Measurements from ENCODE around the gene CBR4. TPM values are rescaled to one million over a fixed set of nuclear protein-coding genes. Genes with fewer than 3 reads are reported as not detected.
"Not testable (repeated sequence)": the region's sequence is repeated elsewhere in the genome, so short reads cannot be mapped to it uniquely, and the experiment has no call there.

CBR4 gene
- total RNA-seq, 1 experiment from 2014 or later, result 14.4 TPM

DNA sequence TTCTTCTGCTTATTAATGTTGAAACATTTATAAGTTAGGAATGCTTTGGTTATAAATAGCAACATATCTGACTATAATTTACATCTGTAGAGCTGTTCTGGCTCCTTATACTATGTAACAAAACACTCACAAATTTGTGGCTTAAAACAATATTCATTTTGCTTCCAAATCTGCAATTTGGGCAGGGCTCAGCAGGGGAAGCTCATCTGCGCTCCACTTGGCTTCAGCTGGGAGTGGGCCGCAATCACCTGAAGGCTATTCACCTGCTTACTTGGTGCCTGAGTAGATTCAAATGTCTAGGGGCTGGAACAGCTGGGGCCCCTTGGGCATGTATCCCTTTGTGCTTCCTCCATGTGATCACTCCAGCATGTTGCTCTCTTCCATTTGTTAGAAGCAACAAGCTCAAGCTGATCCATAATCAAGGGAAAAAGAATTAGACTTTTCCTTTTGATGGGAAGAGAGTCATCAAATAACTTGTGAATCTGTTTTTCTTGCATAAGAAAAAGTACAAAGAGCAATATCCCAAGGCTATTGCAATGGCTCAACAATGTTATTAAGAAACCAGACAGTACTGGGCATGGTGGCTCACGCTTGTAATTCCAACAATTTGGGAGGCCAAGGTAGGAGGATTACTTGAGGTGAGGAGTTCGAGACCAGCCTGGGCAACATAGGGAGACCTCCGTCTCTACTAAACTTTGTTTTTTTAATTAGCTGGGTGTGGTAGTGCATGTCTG lies 34.8 kb upstream of the CBR4 start:
- H3K9me3 ChIP-seq (replicated peaks), result no peaks in the 10 kb centered on the region
- DNase-seq (ENCODE audit: low read depth in 1 of 2, low spot score in 2 of 2), result no peak
- no peak overlapping the region for H3K27ac ChIP-seq
- no peak overlapping the region for H3K4me3 ChIP-seq
- no peaks in the 10 kb centered on the region for H3K27me3 ChIP-seq (replicated peaks)
- no peaks in the 10 kb centered on the region for H3K4me1 ChIP-seq (replicated peaks)
- no peaks in the 10 kb centered on the region for H3K36me3 ChIP-seq

GRCh38 chr4:169042608-169043007 lies 32.6 kb upstream of the CBR4 start:
- DNase-seq (ENCODE audit: low read depth in 1 of 2, low spot score in 2 of 2), result no peak
- no peaks in the 10 kb centered on the region for H3K9me3 ChIP-seq (replicated peaks)
- no peak overlapping the region for H3K4me3 ChIP-seq
- H3K4me1 ChIP-seq (replicated peaks), result no peaks in the 10 kb centered on the region
- H3K27me3 ChIP-seq (replicated peaks), result no peaks in the 10 kb centered on the region
- no peak overlapping the region for H3K27ac ChIP-seq
- H3K36me3 ChIP-seq, result no peaks in the 10 kb centered on the region

DNA sequence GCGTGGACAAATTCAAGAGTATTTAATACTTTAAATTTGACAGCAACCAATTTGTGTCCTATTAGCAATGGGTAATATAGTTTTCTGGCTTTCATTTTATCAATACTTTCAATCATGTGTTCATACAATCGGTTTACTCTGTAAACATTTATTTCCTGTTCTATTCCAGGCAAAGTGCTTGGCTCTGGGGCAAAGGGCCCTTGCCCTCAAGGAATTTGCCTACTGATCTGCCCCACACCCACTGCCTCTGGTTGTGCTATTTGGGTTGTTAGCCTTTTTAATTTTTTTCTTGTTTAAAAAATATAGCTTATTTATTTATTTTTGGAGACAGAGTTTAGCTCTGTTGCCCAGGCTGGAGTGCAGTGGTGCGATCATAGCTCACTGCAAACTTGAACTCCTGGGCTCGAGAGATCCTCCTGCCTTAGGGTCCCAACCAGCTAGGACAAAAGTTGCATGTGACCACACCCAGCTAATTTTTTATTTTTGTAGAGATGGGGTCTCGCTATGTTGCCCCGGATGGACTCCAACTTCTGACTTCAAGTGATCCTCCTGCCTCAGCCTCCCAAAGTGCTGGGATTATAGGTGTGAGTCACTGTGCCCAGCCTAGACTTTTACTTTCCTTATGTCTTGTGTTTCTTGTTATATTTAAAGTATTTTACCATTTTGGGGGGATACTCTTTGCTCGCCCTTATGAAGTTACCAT lies 30.7 kb upstream of the CBR4 start:
- no peaks in the 10 kb centered on the region for H3K36me3 ChIP-seq
- no peak overlapping the region for H3K27ac ChIP-seq
- no peaks in the 10 kb centered on the region for H3K27me3 ChIP-seq (replicated peaks)
- DNase-seq (ENCODE audit: low read depth in 1 of 2, low spot score in 2 of 2), result no peak
- H3K4me1 ChIP-seq (replicated peaks), result no peaks in the 10 kb centered on the region
- H3K4me3 ChIP-seq, result no peak overlapping the region
- no peaks in the 10 kb centered on the region for H3K9me3 ChIP-seq (replicated peaks)

DNA sequence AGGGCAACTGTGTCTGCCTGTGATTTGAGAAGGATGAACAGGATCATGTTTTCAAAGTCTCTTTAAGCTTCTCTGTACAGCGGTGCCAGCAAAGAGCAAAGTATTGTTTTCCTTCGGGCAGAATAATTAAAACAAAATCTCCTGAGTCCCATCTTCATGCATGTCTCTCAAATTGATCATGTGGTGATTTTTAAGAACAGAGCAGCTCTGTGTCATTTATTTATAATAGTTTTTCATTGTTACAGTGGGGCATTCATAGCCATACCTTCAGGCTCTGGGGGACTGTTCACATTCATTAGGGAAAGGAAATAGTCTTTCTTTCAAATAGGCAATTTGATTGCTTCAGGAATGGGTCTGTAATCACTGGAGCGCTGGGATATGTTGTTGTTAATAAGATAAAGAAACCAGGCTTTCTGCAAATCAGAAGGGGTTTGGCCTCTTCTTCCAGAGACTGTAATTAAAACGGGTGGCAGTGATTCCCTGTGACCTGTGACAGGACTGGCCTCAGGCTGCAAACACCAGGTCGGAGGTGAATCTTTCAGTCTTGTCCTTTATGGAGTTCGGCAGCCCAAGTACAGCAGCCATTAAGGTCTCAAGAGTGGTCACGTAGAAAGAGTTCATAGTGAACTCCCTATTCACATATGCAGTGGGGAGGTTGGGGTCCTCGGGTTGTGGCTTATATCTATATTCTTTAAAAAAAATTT lies 29.3 kb upstream of the CBR4 start:
- H3K27me3 ChIP-seq (replicated peaks), result no peaks in the 10 kb centered on the region
- no peak overlapping the region for H3K27ac ChIP-seq
- no peak overlapping the region for H3K4me3 ChIP-seq
- DNase-seq (ENCODE audit: low read depth in 1 of 2, low spot score in 2 of 2), result no peak
- H3K36me3 ChIP-seq, result no peaks in the 10 kb centered on the region
- H3K9me3 ChIP-seq (replicated peaks), result no peaks in the 10 kb centered on the region
- H3K4me1 ChIP-seq (replicated peaks), result no peaks in the 10 kb centered on the region

- Histone ChIP-seq H3K36me3 (no peaks in the 10 kb centered on the region), H3K4me3 (no peak overlapping the region), H3K4me1 (replicated peaks) (no peaks in the 10 kb centered on the region), H3K27ac (no peak overlapping the region), H3K27me3 (replicated peaks) (no peaks in the 10 kb centered on the region), H3K9me3 (replicated peaks) (no peaks in the 10 kb centered on the region)
- DNase-seq (ENCODE audit: low read depth in 1 of 2, low spot score in 2 of 2), result no peak
Measured at GRCh38 chr4:169037506-169037905, 27.5 kb upstream of the CBR4 start.

DNA sequence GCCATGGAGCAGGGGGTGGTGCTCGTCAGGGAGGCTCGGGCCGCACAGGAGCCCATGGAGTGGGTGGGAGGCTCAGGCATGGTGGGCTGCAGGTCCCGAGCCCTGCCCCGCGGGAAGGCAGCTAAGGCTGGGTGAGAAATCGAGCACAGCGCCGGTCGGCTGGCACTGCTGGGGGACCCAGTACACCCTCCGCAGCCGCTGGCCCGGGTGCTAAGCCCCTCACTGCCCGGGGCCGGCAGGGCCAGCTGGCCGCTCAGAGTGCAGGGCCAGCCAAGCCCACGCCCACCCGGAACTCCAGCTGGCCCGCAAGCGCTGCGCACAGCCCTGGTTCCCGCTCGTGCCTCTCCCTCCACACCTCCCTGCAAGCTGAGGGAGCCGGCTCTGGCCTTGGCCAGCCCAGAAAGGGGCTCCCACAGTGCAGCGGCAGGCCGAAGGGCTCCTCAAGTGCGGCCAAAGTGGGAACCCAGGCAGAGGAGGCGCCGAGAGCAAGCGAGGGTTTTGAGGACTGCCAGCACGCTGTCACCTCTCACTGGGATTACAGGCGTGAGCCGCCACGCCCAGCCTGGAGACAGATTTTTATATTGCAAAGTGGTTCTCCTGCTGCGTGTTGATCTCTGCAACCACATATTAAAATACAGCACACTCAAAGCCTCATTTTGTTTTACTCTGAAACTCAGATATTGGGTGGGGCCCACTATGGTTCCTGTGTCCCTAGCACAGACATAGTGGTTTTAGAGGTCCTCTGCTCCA lies 26.0 kb upstream of the CBR4 start:
- not testable (repeated sequence) for H3K4me3 ChIP-seq; H3K4me1 ChIP-seq (replicated peaks); H3K9me3 ChIP-seq (replicated peaks); H3K27ac ChIP-seq; H3K36me3 ChIP-seq; H3K27me3 ChIP-seq (replicated peaks); DNase-seq (ENCODE audit: low read depth in 1 of 2, low spot score in 2 of 2)

DNA sequence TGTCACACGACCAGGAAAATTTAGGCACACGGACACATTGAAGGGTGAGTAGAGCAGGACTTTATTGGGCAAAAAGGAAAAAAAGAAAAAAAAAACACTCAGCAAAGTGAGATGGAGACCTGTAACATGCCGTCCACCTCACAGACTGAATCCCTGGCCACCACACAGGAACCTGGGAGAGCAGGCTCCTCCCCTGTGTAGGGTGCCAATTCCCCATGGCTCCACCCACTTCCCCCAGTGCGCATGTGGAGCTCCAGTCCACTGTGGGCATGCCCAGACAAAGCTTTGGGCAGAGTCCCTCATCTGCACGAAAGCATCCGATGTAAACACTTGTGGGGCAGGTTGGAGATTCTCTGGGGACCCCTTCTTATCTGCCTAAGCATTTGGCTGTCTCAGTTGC lies 23.6 kb upstream of the CBR4 start:
- H3K4me3 ChIP-seq, result no peak overlapping the region
- H3K27ac ChIP-seq, result no peak overlapping the region
- peaks cover 10% of the 10 kb centered on the region for H3K4me1 ChIP-seq (replicated peaks)
- no peaks in the 10 kb centered on the region for H3K9me3 ChIP-seq (replicated peaks)
- DNase-seq (ENCODE audit: low read depth in 1 of 2, low spot score in 2 of 2), result no peak
- no peaks in the 10 kb centered on the region for H3K27me3 ChIP-seq (replicated peaks)
- no peaks in the 10 kb centered on the region for H3K36me3 ChIP-seq

DNA sequence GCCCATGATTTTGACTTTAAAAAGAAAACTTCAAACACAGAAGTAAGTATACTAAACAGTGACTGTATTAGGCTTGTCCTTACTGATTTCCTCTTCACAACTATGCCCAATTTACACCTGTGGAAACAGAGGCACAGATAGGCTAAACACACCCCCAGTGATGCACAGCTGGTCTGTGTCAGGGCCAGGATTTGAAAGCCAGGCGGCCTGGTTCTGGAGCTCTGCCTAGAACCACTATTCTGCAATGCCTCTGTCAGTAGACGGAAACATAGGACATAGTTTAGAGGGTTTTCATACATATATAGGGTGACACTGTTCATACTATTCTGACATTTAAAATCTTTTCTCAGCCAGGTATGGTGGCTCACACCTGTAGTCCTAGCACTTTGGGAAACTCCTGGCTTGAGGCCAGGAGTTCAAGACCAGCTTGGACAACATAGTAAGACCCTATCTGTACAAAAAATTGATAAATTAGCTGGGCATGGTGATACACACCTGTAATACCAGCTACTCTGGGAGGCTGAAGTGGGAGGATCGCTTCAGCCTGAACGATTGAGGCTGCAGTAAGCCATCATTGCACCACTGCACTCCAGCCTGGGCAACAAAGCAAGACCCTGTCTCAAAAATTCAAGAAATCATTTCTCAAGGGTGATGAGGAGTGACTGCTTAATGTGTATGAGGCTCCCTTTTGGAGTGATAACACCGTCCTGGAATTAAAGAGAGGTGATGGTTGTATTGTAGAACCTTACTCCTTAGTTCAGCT lies 23.0 kb upstream of the CBR4 start:
- Histone ChIP-seq H3K4me1 (replicated peaks) (peaks cover 10% of the 10 kb centered on the region), H3K27ac (no peak overlapping the region), H3K27me3 (replicated peaks) (no peaks in the 10 kb centered on the region), H3K4me3 (no peak overlapping the region), H3K36me3 (no peaks in the 10 kb centered on the region), H3K9me3 (replicated peaks) (no peaks in the 10 kb centered on the region)
- DNase-seq (ENCODE audit: low read depth in 1 of 2, low spot score in 2 of 2), result no peak

GRCh38 chr4:169032194-169032593 lies 22.1 kb upstream of the CBR4 start:
- Histone ChIP-seq H3K9me3 (replicated peaks) (no peaks in the 10 kb centered on the region), H3K27me3 (replicated peaks) (no peaks in the 10 kb centered on the region), H3K4me3 (no peak overlapping the region), H3K4me1 (replicated peaks) (peaks cover 10% of the 10 kb centered on the region), H3K36me3 (no peaks in the 10 kb centered on the region), H3K27ac (no peak overlapping the region)
- no peak for DNase-seq (ENCODE audit: low read depth in 1 of 2, low spot score in 2 of 2)

DNA sequence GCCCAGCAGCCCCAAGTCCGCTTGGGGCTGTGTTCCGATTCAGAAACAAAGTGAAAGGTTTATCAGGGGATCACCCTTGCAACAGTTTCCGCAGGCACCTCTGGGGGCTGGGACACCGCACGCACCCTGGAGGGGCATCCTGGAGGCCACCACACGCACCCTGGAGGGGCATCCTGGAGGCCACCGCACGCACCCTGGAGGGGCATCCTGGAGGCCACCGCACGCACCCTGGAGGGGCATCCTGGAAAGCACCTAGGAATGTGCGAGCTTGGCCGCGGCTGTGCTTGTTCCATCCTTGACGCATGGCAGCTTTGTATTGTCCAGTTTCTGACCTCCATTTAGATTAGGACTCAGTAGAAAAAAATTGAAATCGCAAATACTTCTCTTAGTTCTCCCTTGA lies 21.3 kb upstream of the CBR4 start:
- peaks cover 10% of the 10 kb centered on the region for H3K4me1 ChIP-seq (replicated peaks)
- no peak overlapping the region for H3K27ac ChIP-seq
- no peak for DNase-seq (ENCODE audit: low read depth in 1 of 2, low spot score in 2 of 2)
- H3K27me3 ChIP-seq (replicated peaks), result no peaks in the 10 kb centered on the region
- no peaks in the 10 kb centered on the region for H3K9me3 ChIP-seq (replicated peaks)
- no peak overlapping the region for H3K4me3 ChIP-seq
- no peaks in the 10 kb centered on the region for H3K36me3 ChIP-seq

GRCh38 chr4:169030562-169030982 lies 20.5 kb upstream of the CBR4 start:
- H3K36me3 ChIP-seq, result no peaks in the 10 kb centered on the region
- H3K9me3 ChIP-seq (replicated peaks), result no peaks in the 10 kb centered on the region
- no peak overlapping the region for H3K4me3 ChIP-seq
- no peak overlapping the region for H3K27ac ChIP-seq
- H3K4me1 ChIP-seq (replicated peaks), result peaks cover 10% of the 10 kb centered on the region
- peak in 1 of 2 experiments; percentile 18 for DNase-seq (ENCODE audit: low read depth in 1 of 2, low spot score in 2 of 2)
- no peaks in the 10 kb centered on the region for H3K27me3 ChIP-seq (replicated peaks)

GRCh38 chr4:169029947-169030346 lies 19.9 kb upstream of the CBR4 start:
- H3K36me3 ChIP-seq, result no peaks in the 10 kb centered on the region
- no peak overlapping the region for H3K4me3 ChIP-seq
- DNase-seq (ENCODE audit: low read depth in 1 of 2, low spot score in 2 of 2), result no peak
- H3K4me1 ChIP-seq (replicated peaks), result peaks cover 10% of the 10 kb centered on the region
- no peaks in the 10 kb centered on the region for H3K27me3 ChIP-seq (replicated peaks)
- no peaks in the 10 kb centered on the region for H3K9me3 ChIP-seq (replicated peaks)
- no peak overlapping the region for H3K27ac ChIP-seq

- no peak for DNase-seq (ENCODE audit: low read depth in 1 of 2, low spot score in 2 of 2)
- Histone ChIP-seq H3K27me3 (replicated peaks) (no peaks in the 10 kb centered on the region), H3K36me3 (no peaks in the 10 kb centered on the region), H3K4me3 (no peak overlapping the region), H3K9me3 (replicated peaks) (no peaks in the 10 kb centered on the region), H3K27ac (no peak overlapping the region), H3K4me1 (replicated peaks) (peaks cover 10% of the 10 kb centered on the region)
Measured at GRCh38 chr4:169027663-169028062, 17.6 kb upstream of the CBR4 start.

Measured in SJSA1 (cell line).